SKM-1 (cell line): ENCODE results near the gene NPFF.

ENCODE experiments used
- DNase-seq: peaks from one replicate; lab custom pipeline; 2025; ENCODE audit not compliant: unreplicated experiment; lab: John Stamatoyannopoulos, UW

The NPFF gene

DNA sequence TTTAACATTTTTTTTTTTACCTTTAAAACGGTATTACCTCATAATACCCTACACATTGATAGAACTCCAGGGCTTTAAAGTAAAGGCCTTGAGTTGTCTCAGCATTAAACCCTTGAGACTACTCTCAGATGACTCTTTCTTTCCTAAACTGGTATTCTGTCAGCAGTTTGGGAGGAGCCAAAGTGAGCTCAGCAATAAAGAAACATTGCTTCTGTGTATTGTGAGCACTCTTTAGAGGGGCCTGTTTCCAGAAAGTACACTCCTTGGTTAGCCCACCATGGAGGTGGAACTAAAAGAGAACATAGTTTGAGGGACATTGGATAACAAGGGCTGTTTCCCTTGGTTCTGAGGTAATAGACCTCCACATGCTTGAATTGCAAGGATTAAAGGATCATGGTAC, 28.4 kb downstream of the NPFF start:
- no peak for DNase-seq

DNA sequence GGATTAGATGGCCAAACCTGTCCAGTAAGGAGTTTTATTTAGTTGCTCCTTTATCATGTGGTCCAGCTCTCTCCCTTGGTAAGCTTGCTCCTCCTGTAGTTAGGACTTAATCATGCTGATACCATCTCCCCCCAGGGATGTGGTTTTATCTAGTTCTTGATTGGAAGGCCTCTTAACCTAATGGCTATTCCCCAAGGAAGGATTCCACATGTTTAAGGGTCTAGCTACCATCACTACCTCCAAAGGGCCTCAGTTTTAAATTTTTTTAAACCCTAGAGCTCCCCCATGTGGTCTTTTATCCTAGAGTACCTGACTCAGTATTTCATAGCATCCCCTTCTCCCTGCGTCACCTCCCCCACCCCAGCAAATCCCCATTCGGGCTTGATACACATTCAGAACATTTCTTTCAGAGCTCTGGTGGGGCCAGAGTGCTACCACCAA, 30.5 kb downstream of the NPFF start:
- no peak for DNase-seq

DNA sequence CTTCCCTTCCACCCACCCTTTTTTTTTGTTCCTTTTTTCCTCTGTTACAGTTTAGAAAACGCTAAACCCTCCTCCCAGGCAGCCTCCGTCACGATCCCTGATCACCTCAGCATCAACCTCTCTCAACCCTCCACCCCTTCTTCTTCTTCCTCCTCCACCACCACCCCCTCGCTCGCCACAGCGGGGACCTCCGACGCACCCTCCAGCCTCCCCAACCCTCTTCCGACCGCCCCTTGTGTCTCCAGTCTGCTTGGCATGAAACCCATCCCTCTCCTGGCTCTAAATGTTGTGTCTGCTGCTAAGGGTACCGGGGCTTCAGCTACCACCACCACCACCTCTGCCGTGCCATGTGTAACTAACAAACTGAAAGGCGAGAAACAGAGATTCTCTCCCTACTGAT, 32.5 kb downstream of the NPFF start:
- DNase-seq, result no peak

DNA sequence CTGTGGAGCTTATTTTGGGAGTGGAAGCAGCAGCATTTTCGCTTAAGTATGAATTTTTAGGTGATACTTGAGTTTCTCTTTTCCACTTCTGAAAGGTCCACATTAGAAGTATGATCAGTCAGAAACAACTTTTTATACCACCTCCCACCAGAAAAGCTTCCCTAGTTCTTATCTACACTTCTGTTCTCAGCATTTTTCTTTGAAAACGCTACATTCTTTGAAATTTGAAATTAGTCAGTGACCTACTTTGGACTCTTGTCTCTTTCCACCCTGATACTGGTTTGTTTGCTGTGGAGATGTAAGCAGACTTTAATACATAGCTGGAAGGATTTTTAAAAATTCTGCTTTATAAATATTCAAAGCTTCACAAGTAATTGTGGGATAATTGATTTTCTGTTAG, 33.2 kb downstream of the NPFF start:
- no peak for DNase-seq

DNA sequence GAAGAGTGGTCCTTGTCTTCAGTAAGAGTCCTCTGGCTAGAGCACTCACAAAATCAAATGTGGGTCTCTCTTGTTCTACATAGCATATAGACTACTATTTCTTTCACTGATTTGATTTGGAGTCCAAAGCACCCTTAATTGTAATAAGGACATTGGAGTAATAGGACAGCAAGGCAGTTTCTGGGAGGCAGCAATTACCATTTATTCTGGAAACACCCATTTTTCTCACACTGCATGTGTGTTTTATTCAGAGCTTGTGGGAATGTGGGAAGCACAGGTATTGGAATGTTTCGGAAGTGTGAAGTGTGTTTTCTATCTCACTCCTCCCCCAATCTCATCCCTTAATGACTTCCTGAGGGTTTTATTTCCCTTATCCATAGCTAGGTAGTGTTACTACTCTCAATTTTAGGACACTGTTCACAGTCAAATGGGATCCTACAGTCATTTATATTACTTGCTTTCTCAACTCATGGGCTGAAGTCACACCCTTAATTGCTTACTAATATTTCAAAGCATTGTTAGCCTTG, 35.2 kb downstream of the NPFF start:
- no peak for DNase-seq

DNA sequence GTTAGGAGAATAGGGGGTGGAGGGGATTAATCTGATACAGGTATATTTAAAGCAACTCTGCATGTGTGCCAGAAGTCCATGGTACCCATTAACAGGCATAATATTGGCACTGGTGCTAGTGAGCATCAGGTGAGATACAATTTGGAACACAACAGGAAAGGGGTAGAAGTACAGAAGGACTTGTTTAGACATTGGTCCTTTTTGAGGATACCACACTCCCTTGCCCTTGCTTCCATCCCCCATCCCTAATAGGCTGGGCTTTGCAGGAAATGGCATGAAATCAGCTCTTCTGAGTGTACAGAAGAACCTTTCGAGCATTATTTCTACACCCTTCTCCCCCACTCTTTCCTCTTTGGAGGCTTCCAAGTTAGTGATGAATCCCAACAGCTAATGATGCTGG, 39.0 kb downstream of the NPFF start:
- DNase-seq, result no peak

DNA sequence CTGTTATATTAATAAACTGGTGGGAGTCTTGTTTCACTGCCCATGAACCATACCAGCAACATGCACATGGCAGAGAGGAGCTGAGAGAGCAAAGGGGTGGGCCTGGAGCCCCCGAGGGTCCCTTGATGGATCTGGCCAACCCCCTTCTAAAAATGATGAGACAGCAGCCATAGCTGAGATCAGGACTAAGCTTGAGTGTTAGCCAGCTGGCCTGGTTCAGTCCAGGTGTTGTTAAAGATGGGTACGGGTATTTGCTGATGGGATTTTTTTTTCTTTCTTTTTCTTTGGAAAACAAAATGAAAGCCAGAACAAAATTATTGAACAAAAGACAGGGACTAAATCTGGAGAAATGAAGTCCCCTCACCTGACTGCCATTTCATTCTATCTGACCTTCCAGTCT, 39.4 kb downstream of the NPFF start:
- no peak for DNase-seq

DNA sequence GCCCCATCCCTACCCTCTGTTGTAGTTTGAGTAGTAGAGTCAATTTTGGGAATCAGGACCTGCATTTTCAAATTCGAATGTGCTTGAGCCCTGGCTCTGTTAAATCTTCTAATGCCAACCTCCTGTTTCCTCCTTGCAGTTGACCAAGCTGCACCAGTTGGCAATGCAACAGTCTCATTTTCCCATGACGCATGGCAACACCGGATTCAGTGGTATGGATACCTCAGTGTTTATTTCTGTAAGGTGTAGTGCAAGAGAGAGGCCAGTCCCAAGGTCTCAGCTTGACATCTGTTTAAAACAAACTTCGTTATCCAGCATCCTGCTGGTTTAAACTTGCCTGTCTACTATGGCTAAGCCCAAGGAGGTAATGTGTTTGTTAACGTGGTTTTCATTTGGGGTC, 40.2 kb downstream of the NPFF start:
- no peak for DNase-seq

DNA sequence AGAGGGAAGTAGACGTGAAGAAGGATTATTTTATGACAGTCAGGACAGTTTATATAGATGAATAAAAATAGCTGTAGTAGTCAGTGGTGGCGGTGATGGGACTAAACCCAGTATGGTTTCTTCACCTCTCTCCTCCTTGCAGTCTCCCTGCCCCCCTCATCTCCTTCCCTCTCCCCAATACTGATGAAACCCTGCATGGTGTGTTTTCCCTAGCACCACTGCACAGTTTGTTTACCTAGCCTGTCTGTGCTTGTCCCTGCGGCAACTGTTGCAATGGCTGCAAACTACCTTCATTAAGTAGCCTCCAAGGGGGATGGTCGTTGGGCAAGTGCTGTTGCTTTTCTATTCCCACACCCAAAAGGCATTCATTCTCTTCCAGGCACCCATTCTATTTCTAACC, 40.6 kb downstream of the NPFF start:
- DNase-seq, result no peak

DNA sequence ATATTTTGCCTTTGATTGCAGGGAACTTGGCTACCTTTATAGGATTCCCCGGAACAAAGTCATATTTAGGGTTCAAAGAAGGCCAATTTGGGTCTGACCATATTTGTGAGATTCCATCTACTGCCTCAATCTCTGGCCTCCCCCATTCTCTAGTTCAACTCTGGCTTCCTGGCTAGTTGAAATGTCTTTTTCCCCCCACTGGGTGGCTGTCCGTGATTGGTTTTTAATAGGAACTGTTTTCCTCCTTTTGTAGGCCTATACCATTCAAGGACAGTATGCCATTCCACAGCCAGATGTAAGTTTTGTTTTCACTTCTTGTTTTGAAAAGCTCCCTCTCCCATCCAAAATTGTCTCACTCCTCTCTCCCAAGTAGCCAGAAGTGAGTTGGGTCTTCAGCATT, 41.6 kb downstream of the NPFF start:
- DNase-seq, result no peak

DNA sequence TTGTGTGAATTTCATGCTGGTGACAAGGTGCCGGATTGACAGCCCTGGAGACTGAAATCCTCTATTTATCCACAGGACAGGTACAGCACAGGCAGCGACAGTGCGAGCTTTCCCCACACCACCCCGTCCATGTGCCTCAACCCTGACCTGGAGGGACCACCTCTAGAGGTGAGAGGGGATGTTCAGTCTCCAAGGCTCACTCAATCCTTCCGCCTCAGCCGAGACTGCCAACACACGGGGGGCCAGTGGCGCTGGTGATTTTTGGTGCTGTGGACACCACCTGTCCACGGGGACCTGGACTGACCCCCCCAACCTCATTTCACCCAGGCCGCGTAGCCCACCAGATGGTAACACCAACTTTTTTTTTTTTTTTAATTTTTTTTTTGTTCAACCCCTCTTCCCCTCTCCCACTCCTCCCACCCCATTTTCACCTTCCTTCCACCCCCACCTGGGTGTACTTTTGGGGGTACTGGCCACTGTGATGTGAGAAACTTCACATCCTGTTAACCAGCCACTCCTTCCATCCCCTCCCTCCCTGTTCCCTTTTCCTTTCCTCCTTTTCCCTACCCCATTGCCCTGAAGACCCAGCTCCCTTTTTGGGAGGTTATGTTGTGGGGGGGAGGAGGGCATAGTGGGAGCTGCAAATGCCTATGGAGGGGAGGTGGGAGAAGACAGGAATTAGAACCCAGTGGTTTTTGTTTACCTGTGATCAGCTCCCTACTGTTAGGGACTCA, 42.4 kb downstream of the NPFF start:
- no peak for DNase-seq

DNA sequence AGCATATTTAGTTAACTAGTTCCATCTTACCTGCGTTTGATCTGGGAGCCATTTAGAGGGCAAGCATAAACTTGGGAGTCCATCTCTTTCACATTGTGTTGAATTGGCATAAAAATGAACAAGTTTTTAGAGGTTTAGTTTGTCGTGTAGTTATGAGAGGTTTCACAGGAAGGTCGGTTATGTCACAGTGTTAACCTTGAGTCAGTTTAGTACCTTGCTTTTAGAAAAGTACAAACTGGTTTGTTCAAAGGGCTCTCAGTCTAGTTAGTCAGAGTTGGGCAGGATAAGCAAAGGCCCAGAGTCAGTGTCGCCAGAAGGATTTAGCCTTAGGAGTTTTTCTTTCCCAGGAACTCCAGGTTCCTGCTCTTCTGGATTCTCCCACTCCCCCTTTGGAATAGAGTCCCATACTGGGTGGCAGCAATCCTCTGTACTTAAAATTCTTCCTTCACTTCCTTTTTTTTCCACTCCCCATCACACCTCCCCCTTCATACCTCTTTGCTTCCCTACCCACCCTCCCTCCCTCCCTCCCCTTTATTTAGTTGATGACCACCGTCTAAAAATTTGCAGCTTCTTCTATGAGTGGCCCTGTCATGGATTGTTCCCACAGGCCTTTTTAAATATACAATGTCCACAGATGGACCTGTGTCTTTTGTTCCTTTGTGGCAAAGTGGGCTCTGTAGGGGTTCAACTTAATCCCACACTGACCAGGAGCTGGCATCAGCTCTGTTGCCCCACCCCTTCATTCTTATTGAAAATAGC, 43.3 kb downstream of the NPFF start:
- no peak for DNase-seq

DNA sequence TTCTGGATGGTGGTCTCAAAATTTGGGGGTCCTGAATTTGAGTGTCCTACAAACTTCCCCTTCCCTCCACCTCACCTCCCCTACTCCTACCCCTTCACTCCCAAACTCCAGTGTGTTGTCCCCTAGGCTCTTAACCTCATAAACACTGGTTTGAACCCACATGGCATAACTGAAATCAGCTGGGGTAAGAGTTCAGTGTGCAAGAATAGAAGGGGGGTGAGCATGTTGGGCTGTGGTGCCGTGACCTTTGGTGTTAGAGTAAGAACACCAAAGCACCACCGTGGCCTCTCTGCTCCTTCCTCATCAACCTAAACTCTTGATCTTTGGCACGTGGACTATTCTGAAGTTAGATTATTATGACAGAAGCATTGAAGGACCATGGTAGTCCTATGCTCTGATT, 44.3 kb downstream of the NPFF start:
- no peak for DNase-seq

DNA sequence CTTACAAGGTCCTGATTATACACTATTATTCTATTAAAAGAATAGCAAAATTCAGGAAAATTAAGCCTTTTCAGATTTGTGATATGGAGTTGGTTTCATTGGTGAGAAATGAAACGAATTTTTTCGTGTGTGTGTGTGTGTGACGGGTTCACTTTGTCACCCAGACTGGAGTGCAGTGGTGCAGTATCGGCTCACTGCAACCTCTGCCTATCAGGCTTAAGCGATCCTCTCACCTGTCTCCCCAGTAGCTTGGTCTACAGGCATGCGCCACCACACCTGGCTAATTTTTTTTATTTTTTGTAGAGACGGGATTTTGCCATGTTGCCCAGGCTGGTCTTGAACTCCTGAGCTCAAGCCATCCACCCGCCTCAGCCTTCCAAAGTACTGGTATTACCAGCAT, 45.7 kb downstream of the NPFF start:
- DNase-seq, result no peak

DNA sequence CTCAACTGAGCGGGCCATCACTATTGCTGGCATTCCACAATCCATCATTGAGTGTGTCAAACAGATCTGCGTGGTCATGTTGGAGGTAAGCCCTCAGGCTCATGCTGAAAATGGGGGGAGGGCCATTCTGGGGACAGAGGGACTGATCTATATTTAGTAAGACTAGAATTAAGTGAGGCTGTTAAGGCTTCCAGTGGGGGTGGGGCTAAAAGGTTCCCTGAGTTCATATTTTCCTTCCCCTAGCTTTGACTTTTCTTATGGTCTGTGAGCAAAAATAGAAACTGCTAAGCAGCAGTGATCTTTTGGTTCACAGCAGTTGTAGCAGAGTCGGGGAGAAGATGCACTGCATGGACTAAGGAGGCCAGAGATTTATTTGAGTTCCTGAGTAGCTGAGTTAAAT, 46.2 kb downstream of the NPFF start:
- no peak for DNase-seq

DNA sequence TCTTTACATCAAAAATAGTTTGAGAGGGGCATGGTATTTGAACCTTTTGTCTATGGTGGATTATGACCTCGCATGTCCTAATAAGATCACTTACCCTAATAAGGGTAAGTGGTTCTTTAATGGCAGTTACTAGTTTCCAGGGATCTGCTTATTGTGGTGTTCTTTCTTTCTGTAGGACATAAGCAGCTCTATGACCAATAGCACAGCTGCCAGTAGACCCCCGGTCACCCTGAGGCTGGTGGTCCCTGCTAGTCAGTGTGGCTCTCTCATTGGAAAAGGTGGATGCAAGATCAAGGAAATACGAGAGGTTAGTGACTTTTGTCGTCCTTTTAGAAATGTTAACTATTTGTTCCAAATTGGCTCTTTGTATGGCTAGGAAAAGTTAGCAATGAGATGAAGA, 48.2 kb downstream of the NPFF start:
- DNase-seq, result no peak
